OCI-LY3 (cell line): ENCODE data around the gene ARRDC1.

Source experiments
- H2AFZ ChIP-seq: fragments of 200-600, 300-600 bp; shearing (Covaris generic); 2 replicates; pipeline ENCODE4 v1.6.0; 2014; ENCODE audit warnings: antibody characterized with exemption, low read depth, low read length
- H3K27ac ChIP-seq: fragments of 200-600, 300-600 bp; sonication (generic); 2 replicates; pipeline ENCODE4 v1.5.1; 2014; ENCODE audit warnings: mild to moderate bottlenecking, low read length, moderate library complexity, mixed read lengths
- H3K27me3 ChIP-seq: fragments of 200-600, 300-600 bp; sonication (generic); 2 replicates; pipeline ENCODE4 v1.6.1; 2014; ENCODE audit warnings: low read depth, low read length, mixed read lengths
- H3K36me3 ChIP-seq: fragments of 200-600, 300-600 bp; sonication (generic); replicated peaks from 2 replicates; pipeline ENCODE3; 2014; ENCODE audit warnings: low read depth, low read length, mixed read lengths
- H3K4me1 ChIP-seq: fragments of 300-600, 200-600 bp; sonication (generic); 2 replicates; pipeline ENCODE4 v1.6.1; 2014; ENCODE audit warnings: low read length, mixed read lengths
- H3K4me2 ChIP-seq: fragments of 200-600, 300-600 bp; sonication (generic); 2 replicates; pipeline ENCODE4 v1.6.1; 2014; ENCODE audit warnings: low read length, mixed read lengths
- H3K4me3 ChIP-seq: fragments of 300-600, 200-600 bp; sonication (generic); 2 replicates; pipeline ENCODE4 v1.5.1; 2014; ENCODE audit warnings: antibody characterized with exemption, mild to moderate bottlenecking, low read length, moderate library complexity
- H3K79me2 ChIP-seq: fragments of 300-600, 200-600 bp; shearing (Covaris generic); 2 replicates; pipeline ENCODE4 v1.6.1; 2014; ENCODE audit warnings: mild to moderate bottlenecking, low read length, mixed read lengths
- H3K9ac ChIP-seq: fragments of 300-600, 200-600 bp; shearing (Covaris generic); 2 replicates; pipeline ENCODE4 v1.6.0; 2014; ENCODE audit warnings: mild to moderate bottlenecking, low read length, moderate library complexity
- H3K9me3 ChIP-seq: fragments of 200-600, 300-600 bp; shearing (Covaris generic); 2 replicates; pipeline ENCODE4 v1.6.1; 2014; ENCODE audit warnings: low read length, mixed read lengths; ENCODE audit not compliant: insufficient read depth
- H4K20me1 ChIP-seq: fragments of 200-600, 300-600 bp; sonication (generic); 2 replicates; pipeline ENCODE4 v1.6.1; 2016; ENCODE audit warnings: low read length, mixed read lengths; ENCODE audit not compliant: insufficient read depth
- EZH2phosphoT487 ChIP-seq: fragments of 200-600 bp; shearing (Covaris generic); IDR thresholded peaks from 2 replicates; pipeline ENCODE4 v1.6.1; 2018; ENCODE audit warnings: antibody characterized with exemption, mixed run types, low read depth
- TF ChIP-seq, protein P1 (sequence below): fragments of 200-600, 300-600 bp; sonication (generic); IDR thresholded peaks from 2 replicates; pipeline ENCODE4 v1.5.1; 2014; ENCODE audit warnings: antibody characterized with exemption, low read length, low read depth

The ARRDC1 gene

DNA sequence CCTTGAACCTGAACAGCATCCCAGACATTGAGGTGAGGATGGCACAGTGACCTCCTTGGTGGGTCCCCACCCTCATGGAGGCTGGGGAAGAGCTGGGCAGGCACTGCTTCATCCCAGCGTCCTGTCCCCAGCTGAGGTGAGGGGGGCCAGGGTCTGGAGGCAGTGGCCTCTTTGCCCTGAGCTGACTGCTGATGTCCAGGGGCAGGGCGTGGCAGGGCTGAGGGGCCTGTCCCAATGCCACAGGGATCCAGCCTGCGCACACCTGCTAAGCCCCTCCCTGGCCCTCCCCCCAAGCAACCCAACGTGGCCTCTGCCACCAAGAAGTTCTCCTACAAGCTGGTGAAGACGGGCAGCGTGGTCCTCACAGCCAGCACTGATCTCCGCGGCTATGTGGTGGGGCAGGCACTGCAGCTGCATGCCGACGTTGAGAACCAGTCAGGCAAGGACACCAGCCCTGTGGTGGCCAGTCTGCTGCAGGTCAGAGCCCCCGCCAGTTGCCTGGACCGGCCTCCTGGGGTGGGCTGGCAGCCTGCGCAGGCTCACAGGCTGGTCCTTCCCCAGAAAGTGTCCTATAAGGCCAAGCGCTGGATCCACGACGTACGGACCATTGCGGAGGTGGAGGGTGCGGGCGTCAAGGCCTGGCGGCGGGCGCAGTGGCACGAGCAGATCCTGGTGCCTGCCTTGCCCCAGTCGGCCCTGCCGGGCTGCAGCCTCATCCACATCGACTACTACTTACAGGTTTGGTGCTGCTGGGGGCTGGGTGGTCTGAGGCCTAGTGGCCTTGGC is 8.4 kb downstream of the ARRDC1 start:
- Histone ChIP-seq H2AFZ (no peak overlapping the region), H4K20me1 (no peaks in the 10 kb centered on the region), H3K27ac (no peak overlapping the region), H3K27me3 (no peaks in the 10 kb centered on the region), H3K79me2 (peaks cover 25% of the 10 kb centered on the region), H3K4me2 (no peak overlapping the region), H3K36me3 (peaks cover 23% of the 10 kb centered on the region), H3K9me3 (no peaks in the 10 kb centered on the region), H3K4me1 (peaks cover 11% of the 10 kb centered on the region), H3K4me3 (no peak overlapping the region), H3K9ac (no peak overlapping the region)
- TF ChIP-seq, protein P1, sequence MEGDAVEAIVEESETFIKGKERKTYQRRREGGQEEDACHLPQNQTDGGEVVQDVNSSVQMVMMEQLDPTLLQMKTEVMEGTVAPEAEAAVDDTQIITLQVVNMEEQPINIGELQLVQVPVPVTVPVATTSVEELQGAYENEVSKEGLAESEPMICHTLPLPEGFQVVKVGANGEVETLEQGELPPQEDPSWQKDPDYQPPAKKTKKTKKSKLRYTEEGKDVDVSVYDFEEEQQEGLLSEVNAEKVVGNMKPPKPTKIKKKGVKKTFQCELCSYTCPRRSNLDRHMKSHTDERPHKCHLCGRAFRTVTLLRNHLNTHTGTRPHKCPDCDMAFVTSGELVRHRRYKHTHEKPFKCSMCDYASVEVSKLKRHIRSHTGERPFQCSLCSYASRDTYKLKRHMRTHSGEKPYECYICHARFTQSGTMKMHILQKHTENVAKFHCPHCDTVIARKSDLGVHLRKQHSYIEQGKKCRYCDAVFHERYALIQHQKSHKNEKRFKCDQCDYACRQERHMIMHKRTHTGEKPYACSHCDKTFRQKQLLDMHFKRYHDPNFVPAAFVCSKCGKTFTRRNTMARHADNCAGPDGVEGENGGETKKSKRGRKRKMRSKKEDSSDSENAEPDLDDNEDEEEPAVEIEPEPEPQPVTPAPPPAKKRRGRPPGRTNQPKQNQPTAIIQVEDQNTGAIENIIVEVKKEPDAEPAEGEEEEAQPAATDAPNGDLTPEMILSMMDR: no peak
- TF ChIP-seq EZH2phosphoT487: no peak

DNA sequence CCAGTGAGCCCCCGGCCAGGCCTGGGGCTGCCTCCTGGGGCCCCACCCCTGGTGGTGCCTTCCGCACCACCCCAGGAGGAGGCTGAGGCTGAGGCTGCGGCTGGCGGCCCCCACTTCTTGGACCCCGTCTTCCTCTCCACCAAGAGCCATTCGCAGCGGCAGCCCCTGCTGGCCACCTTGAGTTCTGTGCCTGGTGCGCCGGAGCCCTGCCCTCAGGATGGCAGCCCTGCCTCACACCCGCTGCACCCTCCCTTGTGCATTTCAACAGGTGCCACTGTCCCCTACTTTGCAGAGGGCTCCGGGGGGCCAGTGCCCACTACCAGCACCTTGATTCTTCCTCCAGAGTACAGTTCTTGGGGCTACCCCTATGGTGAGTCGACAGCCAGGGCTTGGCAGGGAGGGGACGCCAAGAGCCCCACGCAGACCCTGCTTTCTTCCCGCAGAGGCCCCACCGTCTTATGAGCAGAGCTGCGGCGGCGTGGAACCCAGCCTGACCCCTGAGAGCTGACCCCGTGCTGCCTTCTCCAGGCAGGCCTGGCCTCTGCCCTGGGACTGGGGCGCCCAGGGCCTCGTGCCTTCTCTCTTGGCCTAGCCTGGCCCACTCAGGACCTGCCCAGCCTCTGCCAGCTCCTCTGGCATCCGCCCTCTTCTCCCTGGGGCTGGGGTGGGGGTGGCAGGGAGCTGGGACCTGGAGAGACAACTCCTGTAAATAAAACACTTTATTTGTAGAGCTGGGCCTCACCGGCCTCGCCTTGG is 9.3 kb downstream of the ARRDC1 start:
- H3K4me3 ChIP-seq: no peak overlapping the region
- peaks cover 23% of the 10 kb centered on the region for H3K36me3 ChIP-seq
- no peak for TF ChIP-seq EZH2phosphoT487
- TF ChIP-seq, protein P1: no peak
- no peaks in the 10 kb centered on the region for H3K9me3 ChIP-seq
- H3K4me1 ChIP-seq: peaks cover 12% of the 10 kb centered on the region
- H3K27me3 ChIP-seq: no peaks in the 10 kb centered on the region
- no peak overlapping the region for H3K4me2 ChIP-seq
- no peak overlapping the region for H3K9ac ChIP-seq
- no peak overlapping the region for H2AFZ ChIP-seq
- 0 out of 2 replicates have a peak, but pooled peaks cover 2% of the 10 kb centered on the region for H4K20me1 ChIP-seq
- peaks cover 33% of the 10 kb centered on the region for H3K79me2 ChIP-seq
- H3K27ac ChIP-seq: no peak overlapping the region

GRCh38 chr9:137615387-137615871 is 9.9 kb downstream of the ARRDC1 start:
- Histone ChIP-seq H3K4me1 (peaks cover 16% of the 10 kb centered on the region), H3K4me2 (no peak overlapping the region), H3K9ac (no peak overlapping the region), H3K4me3 (no peak overlapping the region), H2AFZ (no peak overlapping the region), H3K27ac (no peak overlapping the region), H3K27me3 (no peaks in the 10 kb centered on the region), H3K36me3 (peaks cover 23% of the 10 kb centered on the region), H3K79me2 (peaks cover 40% of the 10 kb centered on the region), H3K9me3 (no peaks in the 10 kb centered on the region), H4K20me1 (peaks cover 6% of the 10 kb centered on the region)
- TF ChIP-seq EZH2phosphoT487: no peak
- TF ChIP-seq, protein P1: no peak
